Stromal cell of bone marrow (primary cell): Measurements from ENCODE around the gene PISD.

Experiments
- DNase-seq: peaks from one replicate; pipeline ENCODE4 v3.0.0-alpha.2; 2012; ENCODE audit warnings: low read depth

The PISD gene

GRCh38 chr22:31652911-31653684 is 8.9 kb downstream of the PISD start:
- DNase-seq = no peak

GRCh38 chr22:31652088-31652487 is 9.9 kb downstream of the PISD start:
- DNase-seq = no peak

- no peak for DNase-seq
These were observed 10.4 kb downstream of the PISD start for GRCh38 chr22:31651664-31652063.

- DNase-seq = no peak
These were observed 11.6 kb downstream of the PISD start for GRCh38 chr22:31650391-31650790.

GRCh38 chr22:31647523-31648320 is 14.3 kb downstream of the PISD start:
- DNase-seq = no peak

- no peak for DNase-seq
These were observed 14.9 kb downstream of the PISD start for GRCh38 chr22:31647066-31647465.

- peak; percentile 72 for DNase-seq
These were observed 15.6 kb downstream of the PISD start for GRCh38 chr22:31646186-31647019.

- DNase-seq = no peak
These were observed 22.5 kb downstream of the PISD start for GRCh38 chr22:31639436-31640039.

- DNase-seq = no peak
These were observed 24.0 kb downstream of the PISD start for GRCh38 chr22:31637891-31638618.

- no peak for DNase-seq
These were observed 24.5 kb downstream of the PISD start for GRCh38 chr22:31637447-31637890.

- no peak for DNase-seq
These were observed 26.2 kb downstream of the PISD start for GRCh38 chr22:31635638-31636306.

GRCh38 chr22:31631436-31631835 is 30.6 kb downstream of the PISD start:
- no peak for DNase-seq

GRCh38 chr22:31630331-31631329 is 31.4 kb downstream of the PISD start:
- DNase-seq = no peak

GRCh38 chr22:31629741-31630184 is 32.3 kb downstream of the PISD start:
- no peak for DNase-seq

GRCh38 chr22:31628969-31629708 is 32.9 kb downstream of the PISD start:
- no peak for DNase-seq

GRCh38 chr22:31628362-31628761 is 33.7 kb downstream of the PISD start:
- no peak for DNase-seq

- DNase-seq = no peak
These were observed 34.7 kb downstream of the PISD start for GRCh38 chr22:31627223-31627731.

GRCh38 chr22:31626427-31627150 is 35.4 kb downstream of the PISD start:
- no peak for DNase-seq
